GM21737 (cell line): Measurements from ENCODE around the gene SIRT2.
"Not testable (repeated sequence)": the region's sequence is repeated elsewhere in the genome, so short reads cannot be mapped to it uniquely, and the experiment has no call there.

Source experiments
- ATAC-seq: cut with Tn5 transposase; IDR thresholded peaks from one replicate; pipeline ENCODE4 v1.9.1; 2021; ENCODE audit warnings: mild to moderate bottlenecking, moderate library complexity; ENCODE audit not compliant: unreplicated experiment

SIRT2 gene

GRCh38 chr19:38869160-38869835 lies 30.1 kb downstream of the SIRT2 start:
- ATAC-seq = no peak

GRCh38 chr19:38868551-38868950 lies 30.9 kb downstream of the SIRT2 start:
- ATAC-seq = no peak

DNA sequence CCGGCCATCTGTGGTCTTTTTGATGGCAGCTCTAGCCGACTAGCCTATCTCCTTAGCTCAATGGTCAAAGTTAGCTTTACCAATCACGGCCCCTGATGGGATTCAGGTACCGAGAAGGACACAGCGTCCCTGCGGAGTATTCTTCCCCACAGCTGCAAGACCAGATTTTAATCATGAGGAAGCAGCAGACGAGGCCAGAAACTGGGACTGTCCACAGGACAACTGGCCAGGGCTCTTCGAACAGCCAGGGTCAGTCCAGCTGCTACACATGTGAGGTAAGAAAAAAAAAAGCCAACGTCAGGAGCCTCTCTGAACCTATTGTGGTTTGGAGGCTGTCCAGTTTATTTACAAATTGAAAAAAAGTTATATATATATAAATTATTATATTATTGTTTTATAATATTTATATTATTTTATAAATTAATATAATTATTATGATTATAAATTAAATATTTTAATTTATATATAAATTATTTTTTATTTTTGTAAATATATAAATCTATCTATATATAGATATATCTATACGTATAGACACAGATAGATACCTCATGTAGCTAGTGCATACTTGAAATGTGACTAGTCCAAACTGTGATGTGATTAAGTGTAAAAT lies 32.1 kb downstream of the SIRT2 start:
- ATAC-seq = no peak

DNA sequence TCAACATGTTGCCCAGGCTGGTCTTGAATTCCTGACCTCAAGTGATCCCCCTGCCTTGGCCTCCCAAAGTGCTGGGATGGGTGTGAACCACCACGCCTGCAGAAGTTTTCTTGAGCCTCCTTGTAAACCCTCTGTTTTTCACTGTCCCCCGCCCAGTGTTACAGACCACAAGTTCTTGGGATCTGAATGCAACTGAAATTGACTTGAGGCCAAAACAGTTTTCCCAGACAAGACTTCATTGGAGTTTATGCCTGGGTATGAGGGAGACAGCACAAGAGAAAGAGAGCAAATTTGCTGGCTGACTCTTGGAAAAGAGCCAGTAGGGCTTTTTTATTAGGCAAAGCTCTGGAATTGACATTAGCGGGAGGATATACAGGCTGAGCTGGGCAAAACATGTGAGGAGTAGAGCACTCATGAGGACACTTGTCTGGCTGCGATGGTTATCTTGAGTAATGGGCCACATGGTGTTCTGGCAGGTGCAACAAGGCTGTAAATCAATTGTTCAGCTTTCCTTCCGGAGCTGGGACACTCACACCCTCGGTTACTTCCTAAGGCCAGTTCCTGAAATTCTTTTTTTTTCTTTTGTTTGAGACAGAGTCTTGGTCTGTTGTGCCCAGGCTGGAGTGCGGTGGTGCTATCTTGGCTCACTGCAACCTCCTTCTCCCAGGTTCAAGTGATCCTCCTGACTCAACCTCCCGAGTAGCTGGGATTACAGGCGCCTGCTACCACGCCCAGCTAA lies 36.9 kb downstream of the SIRT2 start:
- ATAC-seq = no peak

DNA sequence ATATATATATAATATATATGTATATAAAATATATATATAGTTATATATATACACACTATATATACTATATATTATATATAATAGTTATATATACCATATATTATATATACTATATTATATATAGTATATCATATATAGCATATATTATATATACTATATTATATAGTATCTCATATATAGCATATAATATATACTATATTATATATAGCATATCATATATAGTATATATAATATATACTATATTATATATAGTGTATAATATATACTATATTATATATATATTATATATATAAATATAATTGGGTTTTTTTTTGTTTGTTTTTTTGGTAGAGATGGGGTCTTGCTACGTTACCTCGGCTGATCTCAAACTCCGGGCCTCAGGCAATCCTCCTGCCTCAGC lies 38.0 kb downstream of the SIRT2 start:
- ATAC-seq = no peak

- ATAC-seq = not testable (repeated sequence)
These were observed 39.7 kb downstream of the SIRT2 start for GRCh38 chr19:38859631-38860204.

DNA sequence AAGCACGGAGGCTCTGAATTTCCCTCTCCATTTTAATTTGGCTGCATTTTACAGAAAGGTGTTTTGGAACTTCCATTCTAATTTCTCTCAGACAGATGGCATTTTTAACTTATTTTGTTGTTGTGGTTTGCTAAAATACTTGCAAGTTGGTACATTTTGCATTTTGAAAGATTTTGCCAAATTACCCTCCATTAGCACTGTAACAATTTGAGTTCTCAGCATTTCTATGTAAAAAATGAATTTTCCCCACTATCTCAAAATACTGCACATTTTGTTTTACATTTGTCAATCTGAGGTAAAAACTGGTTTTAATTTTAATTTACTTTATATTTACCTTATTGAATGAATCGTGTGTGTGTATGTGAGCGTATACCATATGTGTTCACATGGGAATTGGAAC lies 42.6 kb downstream of the SIRT2 start:
- no peak for ATAC-seq

- not testable (repeated sequence) for ATAC-seq
These were observed 43.7 kb downstream of the SIRT2 start for GRCh38 chr19:38855751-38856150.

GRCh38 chr19:38854961-38855360 lies 44.5 kb downstream of the SIRT2 start:
- not testable (repeated sequence) for ATAC-seq

DNA sequence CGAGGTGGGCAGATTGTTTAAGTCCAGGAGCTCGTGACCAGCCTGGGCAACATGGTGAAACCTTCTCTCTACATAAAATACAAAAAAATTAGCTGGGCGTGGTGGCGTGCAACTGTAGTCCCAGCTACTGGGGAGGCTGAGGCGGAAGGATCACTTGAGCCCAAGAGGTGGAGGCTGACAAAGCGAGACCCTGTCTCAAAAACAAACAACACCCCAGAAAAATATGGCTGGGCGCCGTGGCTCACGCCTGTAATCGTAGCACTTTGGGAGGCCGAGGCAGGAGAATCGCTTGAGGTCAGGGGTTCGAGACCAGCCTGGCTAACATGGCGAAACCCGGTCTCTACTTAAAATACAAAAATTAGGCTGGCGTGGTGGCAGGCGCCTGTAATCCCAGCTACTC lies 46.2 kb downstream of the SIRT2 start:
- no peak for ATAC-seq

- no peak for ATAC-seq
These were observed 47.0 kb downstream of the SIRT2 start for GRCh38 chr19:38852231-38853044.

DNA sequence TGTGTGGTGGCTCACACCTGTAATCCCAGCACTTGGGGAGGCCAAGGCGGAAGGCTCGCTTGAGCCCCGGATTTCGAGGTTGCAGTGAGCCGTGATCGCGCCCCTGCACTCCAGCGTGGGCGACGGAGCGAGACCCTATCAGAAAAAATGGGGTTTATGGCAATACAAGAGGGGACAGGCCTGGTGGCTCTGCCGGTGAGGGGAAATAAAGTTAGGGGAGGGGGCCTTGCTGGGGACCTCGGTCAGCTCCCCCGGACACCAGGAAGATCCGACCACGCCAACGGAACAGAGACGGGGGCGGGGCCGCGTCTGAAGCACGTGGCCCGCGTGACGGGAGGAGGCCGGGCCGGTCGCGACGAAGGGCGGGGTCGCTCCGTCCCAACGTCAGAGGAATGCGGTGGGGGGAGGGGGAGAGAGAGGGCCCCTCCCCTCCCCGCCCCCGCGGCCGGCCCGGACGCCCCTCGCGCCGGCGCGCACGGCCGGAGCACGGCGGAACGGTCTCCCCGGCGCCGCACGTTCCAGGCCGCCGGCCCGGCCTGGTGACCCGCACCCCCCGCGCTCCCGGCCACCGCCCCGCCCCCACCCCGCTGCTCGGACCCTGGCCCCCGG lies 47.7 kb downstream of the SIRT2 start:
- ATAC-seq = peak; percentile 22

GRCh38 chr19:38850976-38851621 lies 48.3 kb downstream of the SIRT2 start:
- no peak for ATAC-seq

DNA sequence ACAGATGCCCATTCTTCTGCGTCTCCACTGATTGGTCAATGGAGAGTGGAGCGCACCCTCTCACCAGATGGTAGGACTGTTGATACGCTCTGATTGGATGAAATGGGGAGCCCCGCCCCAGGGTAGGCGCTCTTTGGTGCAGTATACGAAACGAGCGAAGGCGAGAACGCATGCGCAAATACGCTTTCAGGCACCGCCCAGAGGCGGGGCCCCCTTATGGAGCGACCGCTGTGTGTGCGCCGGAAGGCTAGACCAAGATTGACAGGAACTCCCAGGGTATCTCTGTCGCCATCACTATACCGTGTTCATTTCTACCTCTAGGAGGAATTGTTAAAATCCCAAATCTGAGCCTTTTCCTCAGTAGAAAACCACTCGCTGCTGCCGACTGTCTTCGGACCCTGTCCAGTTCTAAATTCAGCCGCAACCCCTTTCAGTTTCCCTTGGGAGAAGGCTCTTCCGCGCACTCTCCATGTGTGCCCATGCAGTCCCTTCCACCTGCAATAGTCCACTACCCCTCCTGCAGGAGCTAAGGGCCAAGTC lies 48.9 kb downstream of the SIRT2 start:
- peak; percentile 67 for ATAC-seq

- peak; percentile 52 for ATAC-seq
These were observed 49.5 kb downstream of the SIRT2 start, which contains the start of gene HNRNPL for GRCh38 chr19:38849860-38850435. HNRNPL (minus strand) TSS chr19:38849986; CDS start chr19:38849966, 20 bp downstream.

DNA sequence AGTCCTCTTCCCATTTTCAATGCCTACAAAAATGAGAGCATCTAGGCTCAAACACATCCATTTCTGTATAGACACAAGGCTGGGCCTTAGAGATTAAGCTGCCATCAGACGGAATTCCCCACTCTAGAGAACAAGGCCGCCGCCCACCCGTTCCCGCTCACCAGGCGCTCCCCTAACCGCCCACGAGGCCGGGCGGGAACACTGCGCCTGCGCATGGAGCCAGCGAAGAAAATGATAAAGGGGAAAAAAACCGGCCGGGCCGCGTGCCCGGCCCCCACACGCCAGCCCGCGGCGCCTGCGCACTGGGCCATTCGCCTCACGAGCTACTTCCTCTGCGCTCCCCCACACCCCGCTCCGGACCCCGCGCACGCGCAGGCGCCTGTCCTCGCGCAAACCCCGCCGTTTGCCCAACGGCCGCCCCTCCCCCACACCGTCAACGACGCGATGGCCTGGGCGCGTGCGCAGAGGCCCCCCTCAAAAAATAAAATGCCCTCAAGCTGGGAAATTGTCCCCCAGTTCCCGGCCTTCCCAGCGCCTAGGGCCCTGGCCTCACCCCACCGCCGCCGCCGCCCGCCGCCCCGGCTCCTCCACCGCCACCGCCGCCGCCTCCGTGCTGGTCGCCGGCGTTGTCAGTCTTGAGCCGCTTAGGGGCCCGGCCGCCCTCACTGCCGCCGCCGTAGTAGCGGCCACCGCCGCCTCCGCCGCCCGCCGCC lies 50.1 kb downstream of the SIRT2 start:
- peak; percentile 23 for ATAC-seq

DNA sequence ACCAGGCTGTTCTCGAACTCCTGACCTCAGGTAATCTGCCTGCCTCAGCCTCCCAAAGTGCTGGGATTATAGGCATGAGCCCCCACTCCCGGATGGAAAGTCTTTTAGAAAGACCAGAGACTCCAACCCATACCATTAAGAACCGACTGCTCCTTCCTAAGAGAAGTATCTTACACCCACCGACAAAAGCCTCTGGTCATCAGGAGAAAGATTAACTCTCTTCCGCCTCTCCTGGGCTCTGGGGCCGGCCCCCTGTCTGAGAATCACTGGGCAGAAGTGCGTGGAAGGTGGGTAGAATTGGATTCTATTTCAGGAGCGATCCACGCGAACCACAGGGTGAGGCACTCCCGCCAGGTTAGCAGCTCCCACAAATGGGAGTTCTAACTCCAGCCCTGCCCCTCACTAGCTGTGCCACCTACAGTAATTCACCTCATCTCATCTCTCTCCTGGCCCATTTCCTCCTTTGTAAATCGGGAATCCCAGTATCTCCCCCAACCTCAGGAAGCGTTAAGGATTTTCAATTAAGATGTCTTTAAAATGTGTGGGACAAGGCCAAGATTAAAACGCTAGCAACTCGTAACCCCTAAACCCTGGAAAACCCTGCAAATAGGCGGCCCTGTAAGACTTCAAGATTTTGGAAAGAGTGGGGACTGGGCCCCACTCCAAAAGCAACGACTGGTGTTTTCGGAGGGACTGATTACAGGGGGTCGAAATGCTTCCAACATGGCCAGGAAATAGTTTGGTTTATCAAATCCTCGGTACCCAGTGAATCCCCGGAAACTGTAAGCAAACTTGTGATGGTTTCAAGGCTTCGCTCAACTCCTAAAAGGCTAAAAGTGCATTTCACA lies 50.9 kb downstream of the SIRT2 start:
- no peak for ATAC-seq

DNA sequence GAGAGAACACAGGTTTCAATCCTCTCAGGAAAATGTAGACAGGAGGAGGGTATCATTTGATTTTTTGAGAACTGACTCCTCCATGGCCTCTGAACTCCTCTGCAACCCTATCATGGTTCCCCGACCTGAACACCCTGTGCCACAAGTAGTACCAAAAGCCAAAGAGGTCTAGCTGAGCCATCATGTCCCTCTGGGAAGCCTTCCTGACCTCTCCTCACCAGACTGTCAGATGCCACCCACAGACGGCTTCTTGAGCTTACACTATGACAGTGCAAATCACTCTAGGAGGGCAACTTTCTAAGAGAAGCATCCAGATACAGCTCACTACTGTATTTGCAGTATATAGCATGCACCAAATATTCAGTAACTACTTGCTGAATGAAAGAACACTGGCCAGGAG lies 53.3 kb downstream of the SIRT2 start:
- no peak for ATAC-seq
